ENCODE results near the gene TGFBR3.

The TGFBR3 gene

DNA sequence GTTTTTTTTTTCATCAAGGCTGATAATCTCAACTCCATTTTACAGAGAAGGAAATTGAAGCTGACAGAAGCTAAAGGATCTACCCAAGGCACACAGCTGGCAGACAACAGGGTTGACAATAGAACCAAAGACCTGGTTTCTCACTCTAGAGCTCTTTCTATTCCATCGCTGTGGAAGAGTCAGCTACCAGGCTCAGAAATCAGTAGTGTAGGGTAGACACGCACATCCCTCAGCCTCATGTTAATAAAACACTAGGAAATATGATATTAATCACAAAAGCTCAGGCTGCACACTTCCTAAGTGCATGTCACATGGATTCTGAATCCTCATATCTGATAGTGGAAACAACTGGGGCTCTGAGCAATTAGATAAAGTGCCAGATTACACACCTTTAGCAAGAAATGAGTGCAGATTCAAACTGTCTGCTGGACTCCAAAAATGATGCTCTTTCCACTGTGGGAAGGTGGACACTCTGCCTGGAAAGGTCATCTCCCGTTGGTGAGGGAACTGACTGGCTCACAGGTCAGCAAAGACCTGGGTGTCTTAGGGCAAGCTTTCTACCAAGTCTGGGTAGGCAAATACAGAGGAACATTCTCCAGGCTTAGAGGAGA is 139.1 kb downstream of the TGFBR3 start:
- no peak for TF ChIP-seq CTCF (conservative IDR thresholded peaks at IDR 0.05; ENCODE audit: low read depth, low read length)
- no peaks in the 10 kb centered on the region for H3K36me3 ChIP-seq (ENCODE audit: insufficient read depth)
- no peaks in the 10 kb centered on the region for H3K79me2 ChIP-seq (ENCODE audit: insufficient read depth, low read depth)
- H3K4me3 ChIP-seq (IDR thresholded peaks at IDR 0.05; ENCODE audit: insufficient read depth, low read depth, low read length), result no peak overlapping the region
- no peak overlapping the region for H3K9ac ChIP-seq
- no peaks in the 10 kb centered on the region for H4K20me1 ChIP-seq (ENCODE audit: insufficient read depth)
- no peaks in the 10 kb centered on the region for H3K4me1 ChIP-seq (ENCODE audit: low read depth, poor library complexity, severe bottlenecking)
- H3K4me2 ChIP-seq, result no peak overlapping the region
- H3K27ac ChIP-seq, result no peak overlapping the region
- no peaks in the 10 kb centered on the region for H3K27me3 ChIP-seq (ENCODE audit: insufficient read depth, low read depth)
- no peak overlapping the region for H2AFZ ChIP-seq (ENCODE audit: low read depth)

GRCh38 chr1:91745640-91746373 is 140.1 kb downstream of the TGFBR3 start:
- Histone ChIP-seq H3K4me3 (IDR thresholded peaks at IDR 0.05; ENCODE audit: insufficient read depth, low read depth, low read length) (no peak overlapping the region), H3K4me1 (ENCODE audit: low read depth, poor library complexity, severe bottlenecking) (no peaks in the 10 kb centered on the region), H3K79me2 (ENCODE audit: insufficient read depth, low read depth) (no peaks in the 10 kb centered on the region), H3K27ac (no peak overlapping the region), H3K4me2 (no peak overlapping the region), H3K9ac (no peak overlapping the region), H2AFZ (ENCODE audit: low read depth) (no peak overlapping the region), H3K27me3 (ENCODE audit: insufficient read depth, low read depth) (no peaks in the 10 kb centered on the region), H4K20me1 (ENCODE audit: insufficient read depth) (no peaks in the 10 kb centered on the region), H3K36me3 (ENCODE audit: insufficient read depth) (no peaks in the 10 kb centered on the region)
- no peak for TF ChIP-seq CTCF (conservative IDR thresholded peaks at IDR 0.05; ENCODE audit: low read depth, low read length)

DNA sequence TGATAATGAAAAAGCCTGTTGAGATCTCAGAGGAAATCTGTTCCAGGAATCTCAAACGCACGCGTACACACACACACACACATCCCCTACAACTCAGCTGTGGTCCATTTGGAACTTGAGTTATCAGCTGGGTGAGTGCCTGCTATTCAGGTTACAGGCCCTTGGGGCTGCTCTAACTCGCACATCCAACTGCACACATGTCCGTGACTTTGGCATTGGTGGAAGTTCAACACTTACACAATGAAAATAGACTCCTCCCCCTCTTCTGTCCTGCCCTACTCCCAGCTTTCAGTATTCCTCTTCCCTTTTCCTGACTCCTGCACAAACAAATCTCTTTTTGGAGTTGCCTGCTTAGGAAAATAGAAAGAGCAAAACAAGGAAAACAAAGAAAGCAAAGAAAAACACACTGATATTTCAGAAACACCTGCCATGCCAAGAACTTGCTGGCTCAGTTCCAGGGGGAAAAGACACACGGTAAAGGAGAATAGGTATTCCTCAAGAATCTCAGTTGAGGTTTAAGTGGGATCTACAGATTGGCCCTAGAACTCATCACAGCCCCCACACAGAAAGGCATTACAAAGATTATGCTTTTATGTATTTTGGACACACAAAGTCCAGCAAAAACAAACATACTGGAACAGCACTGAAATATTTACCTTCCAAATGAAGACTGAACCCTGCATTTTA is 140.9 kb downstream of the TGFBR3 start:
- no peaks in the 10 kb centered on the region for H3K27me3 ChIP-seq (ENCODE audit: insufficient read depth, low read depth)
- no peak for TF ChIP-seq CTCF (conservative IDR thresholded peaks at IDR 0.05; ENCODE audit: low read depth, low read length)
- no peak overlapping the region for H3K4me3 ChIP-seq (IDR thresholded peaks at IDR 0.05; ENCODE audit: insufficient read depth, low read depth, low read length)
- no peaks in the 10 kb centered on the region for H4K20me1 ChIP-seq (ENCODE audit: insufficient read depth)
- H2AFZ ChIP-seq (ENCODE audit: low read depth), result no peak overlapping the region
- no peak overlapping the region for H3K4me2 ChIP-seq
- no peak overlapping the region for H3K9ac ChIP-seq
- H3K4me1 ChIP-seq (ENCODE audit: low read depth, poor library complexity, severe bottlenecking), result no peaks in the 10 kb centered on the region
- H3K27ac ChIP-seq, result no peak overlapping the region
- no peaks in the 10 kb centered on the region for H3K36me3 ChIP-seq (ENCODE audit: insufficient read depth)
- H3K79me2 ChIP-seq (ENCODE audit: insufficient read depth, low read depth), result no peaks in the 10 kb centered on the region

DNA sequence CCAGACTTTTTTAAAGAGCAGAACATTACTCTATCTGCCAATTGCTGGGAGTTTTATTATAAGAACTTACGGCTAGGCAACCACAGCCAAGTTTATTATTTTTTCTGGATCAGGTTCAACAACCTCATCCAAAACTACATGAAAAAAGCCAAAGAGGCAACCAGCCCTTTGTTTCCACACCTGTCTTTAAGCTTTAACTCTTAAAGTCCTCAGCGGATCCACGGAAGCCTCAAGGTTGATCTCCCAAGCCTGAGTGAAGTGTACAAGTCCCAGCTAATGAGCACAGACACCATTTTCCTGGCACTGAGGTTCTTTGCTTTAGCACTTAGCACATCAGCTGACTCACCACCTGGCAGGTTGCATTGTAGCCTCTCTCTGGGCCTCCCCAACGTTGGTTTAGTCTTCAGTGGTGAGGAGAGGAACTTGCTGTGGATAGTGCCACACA is 143.1 kb downstream of the TGFBR3 start:
- H3K4me3 ChIP-seq (IDR thresholded peaks at IDR 0.05; ENCODE audit: insufficient read depth, low read depth, low read length), result no peak overlapping the region
- TF ChIP-seq CTCF (conservative IDR thresholded peaks at IDR 0.05; ENCODE audit: low read depth, low read length), result no peak
- no peak overlapping the region for H3K9ac ChIP-seq
- H4K20me1 ChIP-seq (ENCODE audit: insufficient read depth), result no peaks in the 10 kb centered on the region
- H3K27ac ChIP-seq, result no peak overlapping the region
- H3K4me1 ChIP-seq (ENCODE audit: low read depth, poor library complexity, severe bottlenecking), result no peaks in the 10 kb centered on the region
- no peaks in the 10 kb centered on the region for H3K79me2 ChIP-seq (ENCODE audit: insufficient read depth, low read depth)
- H3K36me3 ChIP-seq (ENCODE audit: insufficient read depth), result no peaks in the 10 kb centered on the region
- H3K27me3 ChIP-seq (ENCODE audit: insufficient read depth, low read depth), result no peaks in the 10 kb centered on the region
- no peak overlapping the region for H2AFZ ChIP-seq (ENCODE audit: low read depth)
- no peak overlapping the region for H3K4me2 ChIP-seq
